ENCODE results near the gene RPL28. TPM values are rescaled to one million over a fixed set of nuclear protein-coding genes. Genes with fewer than 3 reads are reported as not detected.
A peak's percentile ranks its signal among the peaks of the same experiment; 100 is the strongest.

The RPL28 gene
- total and polyA plus RNA-seq, 2 of the 4 experiments (the other 2 are of a cell fraction) = 386 to 1,693 TPM

- no peak for ATAC-seq (ENCODE audit: low read depth)
- POLR2A ChIA-PET (ENCODE audit: unreplicated experiment) = no interaction called here
Measured at GRCh38 chr19:55340784-55341147, 45.0 kb upstream of the RPL28 start.

More at GRCh38 chr19:55340784-55341147, 45.0 kb upstream of the RPL28 start:
- Histone ChIP-seq H2AK9ac (replicated peaks; ENCODE audit: low read depth, low read length, poor library complexity) (peak overlapping the region; percentile 97), H3K27me3 (ENCODE audit: control insufficient read depth, insufficient read depth, low read length) (no peaks in the 10 kb centered on the region), H3K4ac (ENCODE audit: low read depth, low read length) (peak overlapping the region; percentile 76; the same call in 1 of the 2 replicates), H3K4me3 (ENCODE audit: insufficient read depth, low read depth, low read length) (peak overlapping the region; percentile 87), H3K4me1 (ENCODE audit: control insufficient read depth, insufficient read depth, low read length) (peaks cover 13% of the 10 kb centered on the region), H2AK5ac (ENCODE audit: low read depth, low read length) (0 out of 2 replicates have a peak overlapping the region, but pooled peaks have one; percentile 16), H4K20me1 (ENCODE audit: insufficient read depth, low read length) (peaks cover 6% of the 10 kb centered on the region), H3K79me1 (ENCODE audit: low read depth in 1 of 2, low read length in 2 of 2) (peaks cover 4 to 17% of the 10 kb centered on the region in 2 experiments; a peak in 3 of 4 replicates), H3K9me1 (ENCODE audit: insufficient read depth, low read length) (peaks cover 10% of the 10 kb centered on the region; the same call in 1 of the 2 replicates), H3K23ac (ENCODE audit: low read depth, low read length) (peak overlapping the region; percentile 37; the same call in 1 of the 2 replicates), H4K91ac (ENCODE audit: insufficient read depth, low read depth, low read length) (no peak overlapping the region), H4K8ac (ENCODE audit: low read depth in 2 of 2, low read length in 2 of 2) (no peak overlapping the region), H3K9ac (ENCODE audit: low read depth, low read length) (peak overlapping the region; percentile 92), H4K5ac (ENCODE audit: low read depth, low read length) (no peak overlapping the region), H3K36me3 (ENCODE audit: control insufficient read depth, insufficient read depth, low read length) (peaks cover 11% of the 10 kb centered on the region; the same call in 1 of the 2 replicates), H3K18ac (ENCODE audit: low read depth, low read length) (no peak overlapping the region), H2BK120ac (ENCODE audit: low read depth, low read length) (no peak overlapping the region), H3K14ac (replicated peaks; ENCODE audit: low read depth, low read length) (no peak overlapping the region; the same call in 1 of the 2 replicates), H3K56ac (ENCODE audit: extremely low read depth, insufficient read depth, low read length) (no peak overlapping the region), H2BK15ac (ENCODE audit: low read depth, low read length) (no peak overlapping the region), H3K27ac (ENCODE audit: insufficient read depth, low read length) (peak overlapping the region; percentile 88; the same call in 1 of the 2 replicates), H3K9me3 (ENCODE audit: control insufficient read depth, insufficient read depth, low read length) (no peaks in the 10 kb centered on the region), H2BK20ac (ENCODE audit: low read depth, low read length) (no peak overlapping the region), H2AFZ (replicated peaks; ENCODE audit: low read length, poor library complexity) (peak overlapping the region; percentile 85), H2BK5ac (ENCODE audit: low read depth, low read length, poor library complexity, severe bottlenecking) (peak overlapping the region; percentile 25), H3K4me2 (ENCODE audit: low read depth, low read length) (peak overlapping the region; percentile 95)
- DNase-seq = no peak
- BruUV-seq (replicated peaks) = no TSS peak
- in situ Hi-C loops (cut with MboI; ENCODE audit: low sequenced_read_pairs) = no loop called here
- no peak for TF ChIP-seq MXI1 (IDR thresholded peaks at IDR 0.05; ENCODE audit: borderline replicate concordance, low read depth, low read length)
- peak; percentile 9; the same call in 1 of the 2 replicates for TF ChIP-seq MAZ (IDR thresholded peaks at IDR 0.05; ENCODE audit: borderline replicate concordance, low read depth, low read length)
- TF ChIP-seq CTCF (conservative IDR thresholded peaks at IDR 0.05; ENCODE audit: low read depth, low read length) = peak; percentile 27; the same call in 1 of the 2 replicates
- dilution Hi-C loops (cut with HindIII; ENCODE audit: low sequenced_read_pairs, unreplicated experiment) = no loop called here
- 7% methylated on average over 3 of the region's 24 CpGs; no CpG with 5 or more reads in 1 of the 2 experiments for WGBS, 2 experiments (ENCODE audit: extremely low coverage in 2 of 2, insufficient read length in 1 of 2)
- CTCF ChIA-PET = no interaction called here
- intact Hi-C loops (cut with micrococcal nuclease) = no loop called here

Measured in IMR-90 (cell line).